Coronary artery (tissue), 2 donors: ENCODE results near the gene CAPN15.

Experiments
- DNase-seq: peaks from one replicate; pipeline ENCODE4 v3.0.0-alpha.2; 2017; ENCODE audit warnings: low spot score
- H3K27ac ChIP-seq, 2 donors: fragments of 200-600 bp; sonication (generic); one replicate each; pipeline ENCODE4 v1.5.1; 2016 to 2019
- H3K4me3 ChIP-seq: fragments of 200-600 bp; sonication (generic); 2 replicates; pipeline ENCODE4 v1.5.1; 2016; ENCODE audit warnings: mild to moderate bottlenecking, moderate library complexity
- TF ChIP-seq, protein P1 (sequence below): fragments of 200-600 bp; sonication (generic); IDR thresholded peaks from one replicate; pipeline ENCODE4 v1.5.1; 2019; ENCODE audit warnings: antibody characterized with exemption

The CAPN15 gene

GRCh38 chr16:508884-509736 is 18.4 kb upstream of the CAPN15 start:
- TF ChIP-seq, protein P1, sequence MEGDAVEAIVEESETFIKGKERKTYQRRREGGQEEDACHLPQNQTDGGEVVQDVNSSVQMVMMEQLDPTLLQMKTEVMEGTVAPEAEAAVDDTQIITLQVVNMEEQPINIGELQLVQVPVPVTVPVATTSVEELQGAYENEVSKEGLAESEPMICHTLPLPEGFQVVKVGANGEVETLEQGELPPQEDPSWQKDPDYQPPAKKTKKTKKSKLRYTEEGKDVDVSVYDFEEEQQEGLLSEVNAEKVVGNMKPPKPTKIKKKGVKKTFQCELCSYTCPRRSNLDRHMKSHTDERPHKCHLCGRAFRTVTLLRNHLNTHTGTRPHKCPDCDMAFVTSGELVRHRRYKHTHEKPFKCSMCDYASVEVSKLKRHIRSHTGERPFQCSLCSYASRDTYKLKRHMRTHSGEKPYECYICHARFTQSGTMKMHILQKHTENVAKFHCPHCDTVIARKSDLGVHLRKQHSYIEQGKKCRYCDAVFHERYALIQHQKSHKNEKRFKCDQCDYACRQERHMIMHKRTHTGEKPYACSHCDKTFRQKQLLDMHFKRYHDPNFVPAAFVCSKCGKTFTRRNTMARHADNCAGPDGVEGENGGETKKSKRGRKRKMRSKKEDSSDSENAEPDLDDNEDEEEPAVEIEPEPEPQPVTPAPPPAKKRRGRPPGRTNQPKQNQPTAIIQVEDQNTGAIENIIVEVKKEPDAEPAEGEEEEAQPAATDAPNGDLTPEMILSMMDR: no peak
- Histone ChIP-seq H3K27ac (no peak overlapping the region), H3K4me3 (no peak overlapping the region)
- no peak for DNase-seq

GRCh38 chr16:510066-510825 is 17.3 kb upstream of the CAPN15 start:
- no peak overlapping the region for H3K27ac ChIP-seq
- no peak overlapping the region for H3K4me3 ChIP-seq
- no peak for DNase-seq
- TF ChIP-seq, protein P1: no peak

DNA sequence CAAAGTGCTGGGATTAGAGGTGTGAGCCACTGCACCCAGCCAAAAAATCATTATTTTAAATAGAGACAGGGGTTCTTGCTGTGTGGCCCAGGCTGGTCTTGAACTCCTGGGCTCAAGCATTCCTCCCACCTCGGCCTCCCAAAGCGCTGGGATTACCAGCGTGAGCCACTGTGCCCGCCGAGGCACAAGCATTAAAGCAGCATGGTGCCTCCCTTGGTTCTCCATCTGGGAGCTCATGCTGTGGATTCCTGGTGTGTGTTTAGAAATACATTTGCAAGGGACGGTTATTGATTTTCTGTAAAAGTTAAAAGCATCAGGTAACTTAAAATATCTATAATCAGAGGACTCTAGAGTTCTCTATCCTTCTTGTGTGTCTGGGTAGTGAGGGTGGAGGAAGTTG is 14.7 kb upstream of the CAPN15 start:
- DNase-seq: no peak
- TF ChIP-seq, protein P1: no peak
- Histone ChIP-seq H3K4me3 (no peak overlapping the region), H3K27ac (no peak overlapping the region)

DNA sequence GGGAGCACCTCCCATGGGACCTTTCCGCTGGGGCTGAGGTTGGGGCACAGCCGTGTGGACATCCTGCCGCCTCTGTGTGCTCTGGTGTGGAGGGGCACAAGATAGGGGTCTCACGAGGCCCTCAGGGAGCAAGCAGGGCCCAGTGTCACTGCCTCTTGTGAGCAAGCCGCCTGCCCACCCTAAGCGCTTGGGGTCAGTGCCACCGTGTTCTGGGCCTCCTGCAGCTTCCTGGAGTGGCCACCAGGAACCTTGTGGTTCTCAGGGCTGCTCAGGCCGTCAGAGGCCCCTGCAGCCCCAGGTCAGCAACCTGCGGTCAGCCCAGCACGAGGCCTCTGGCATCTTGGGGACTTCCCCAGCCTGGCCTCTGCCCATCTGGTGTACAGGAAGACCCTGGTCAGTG is 13.6 kb upstream of the CAPN15 start:
- H3K4me3 ChIP-seq: no peak overlapping the region
- TF ChIP-seq, protein P1: no peak
- H3K27ac ChIP-seq: no peak overlapping the region
- no peak for DNase-seq

GRCh38 chr16:515175-515938 is 12.2 kb upstream of the CAPN15 start:
- TF ChIP-seq, protein P1: no peak
- H3K27ac ChIP-seq: no peak overlapping the region
- no peak for DNase-seq
- H3K4me3 ChIP-seq: no peak overlapping the region

DNA sequence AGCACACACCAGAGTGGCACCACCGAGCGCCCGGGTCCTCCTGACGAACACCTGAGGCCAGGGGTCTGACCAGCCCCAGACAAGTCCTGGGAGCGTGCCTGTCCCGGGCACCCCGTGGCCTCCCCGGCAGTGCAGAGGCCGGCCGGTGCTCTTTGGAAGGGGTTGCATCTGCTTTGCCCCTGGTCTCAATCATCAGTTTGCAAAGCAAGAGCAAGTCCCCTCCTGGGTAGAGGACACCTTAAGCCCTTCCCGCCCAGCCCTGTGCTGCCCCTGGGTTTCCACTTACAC is 11.6 kb upstream of the CAPN15 start:
- TF ChIP-seq, protein P1: no peak
- Histone ChIP-seq H3K4me3 (no peak overlapping the region), H3K27ac (no peak overlapping the region)
- no peak for DNase-seq
